Posterior cingulate gyrus (tissue), 11 donors: ENCODE results near the gene PSMB1.
"Not testable (repeated sequence)": the region's sequence is repeated elsewhere in the genome, so short reads cannot be mapped to it uniquely, and the experiment has no call there.

ENCODE experiments used
- DNase-seq, 10 donors: peaks; one replicate each; pipeline versions ENCODE4 v3.0.0 to v3.0.0-alpha.2; 2020 to 2021; ENCODE audit warnings: mixed read lengths in 3 of 10
- intact Hi-C: fragments of 100-400 bp; cut with DNase I; formaldehyde crosslinking; loops from one replicate; pipeline ENCODE4 v1.15.1; 2023

Gene PSMB1

DNA sequence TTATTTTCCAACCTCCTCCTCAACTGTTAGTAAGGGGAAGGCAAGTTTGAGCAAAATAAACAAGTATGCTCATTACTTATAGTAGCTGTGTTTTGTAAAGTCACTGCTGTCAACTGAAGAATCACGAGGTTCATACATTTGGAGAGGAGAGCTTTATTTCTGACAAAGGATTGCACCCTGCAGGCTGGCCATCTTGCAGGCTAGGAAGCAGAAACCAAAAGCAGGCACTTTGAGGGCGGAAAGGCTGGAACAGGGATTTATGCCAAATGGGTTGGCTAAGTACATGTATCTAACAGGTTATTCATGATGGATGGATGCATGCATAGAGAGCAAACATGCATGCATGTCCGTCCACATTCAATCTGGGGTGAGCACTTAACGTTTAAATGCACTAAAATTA lies 46.7 kb downstream of the PSMB1 start:
- intact Hi-C loops = no loop called here
- no peak for DNase-seq

DNA sequence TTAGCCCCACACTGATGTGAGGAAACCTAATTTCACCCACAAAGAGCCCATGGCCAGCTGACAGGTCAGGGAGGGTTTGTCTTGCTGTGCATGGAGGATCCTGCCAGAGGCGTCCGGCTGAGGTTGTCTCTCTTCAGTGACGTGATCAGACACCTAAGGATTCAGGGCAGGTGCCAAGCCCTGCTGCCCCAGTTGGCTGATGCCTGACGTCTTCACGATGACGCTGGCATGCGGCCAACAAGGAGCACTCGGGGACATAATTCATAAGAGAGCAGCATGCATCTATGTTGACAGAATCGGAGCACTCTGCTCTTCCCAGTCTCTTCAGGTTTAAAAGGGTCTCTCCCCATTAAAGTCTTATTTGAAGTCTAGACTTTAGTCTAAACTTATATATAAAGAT lies 47.8 kb downstream of the PSMB1 start:
- peak in 1 of 10 donors; percentile 75 for DNase-seq
- intact Hi-C loops = no loop called here

- no peak for DNase-seq
- intact Hi-C loops = no loop called here
Measured at GRCh38 chr6:170504479-170504878, 48.6 kb downstream of the PSMB1 start.

- intact Hi-C loops = no loop called here
- DNase-seq = no peak
Measured at GRCh38 chr6:170503414-170503761, 49.7 kb downstream of the PSMB1 start.

DNA sequence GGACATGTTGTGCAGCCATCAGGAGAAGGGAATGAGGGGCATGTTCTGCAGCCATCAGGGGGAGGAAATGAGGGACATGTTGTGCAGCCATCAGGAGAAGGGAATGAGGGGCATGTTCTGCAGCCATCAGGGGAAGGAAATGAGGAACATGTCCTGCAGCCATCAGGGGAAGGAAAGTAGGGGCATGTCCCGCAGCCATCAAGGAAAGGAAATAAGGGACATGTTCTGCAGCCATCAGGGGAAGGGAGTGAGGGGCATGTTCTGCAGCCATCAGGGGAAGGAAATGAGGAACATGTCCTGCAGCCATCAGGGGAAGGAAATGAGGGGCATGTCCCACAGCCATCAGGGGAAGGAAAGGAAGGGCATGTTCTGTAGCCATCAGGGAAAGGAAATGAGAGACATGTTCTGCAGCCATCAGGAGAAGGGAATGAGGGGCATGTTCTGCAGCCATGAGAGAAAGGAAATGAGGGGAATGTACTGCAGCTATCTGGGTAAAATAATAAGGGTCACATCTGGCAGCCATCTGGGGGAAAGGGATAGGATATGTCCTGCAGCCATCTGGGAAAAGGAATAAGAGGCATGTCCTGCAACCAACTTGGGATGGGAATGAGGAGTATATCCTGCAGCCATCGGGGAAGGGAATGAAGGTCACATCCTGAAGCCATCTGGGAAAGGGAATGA lies 50.2 kb downstream of the PSMB1 start:
- DNase-seq, intact Hi-C loops: not testable (repeated sequence)

DNA sequence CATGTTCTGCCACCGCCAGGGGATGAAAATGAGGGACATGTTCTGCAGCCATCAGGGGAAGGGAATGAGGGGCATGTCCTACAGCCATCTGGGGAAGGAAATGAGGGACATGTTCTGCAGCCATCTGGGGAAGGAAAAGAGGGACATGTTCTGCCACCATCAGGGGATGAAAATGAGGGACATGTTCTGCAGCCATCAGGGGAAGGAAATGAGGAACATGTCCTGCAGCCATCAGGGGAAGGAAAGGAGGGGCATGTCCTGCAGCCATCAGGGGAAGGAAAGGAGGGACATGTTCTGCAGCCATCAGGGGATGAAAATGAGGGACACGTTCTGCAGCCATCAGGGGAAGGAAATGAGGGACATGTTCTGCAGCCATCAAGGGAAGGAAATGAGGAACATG lies 50.8 kb downstream of the PSMB1 start:
- DNase-seq, intact Hi-C loops: not testable (repeated sequence)

DNA sequence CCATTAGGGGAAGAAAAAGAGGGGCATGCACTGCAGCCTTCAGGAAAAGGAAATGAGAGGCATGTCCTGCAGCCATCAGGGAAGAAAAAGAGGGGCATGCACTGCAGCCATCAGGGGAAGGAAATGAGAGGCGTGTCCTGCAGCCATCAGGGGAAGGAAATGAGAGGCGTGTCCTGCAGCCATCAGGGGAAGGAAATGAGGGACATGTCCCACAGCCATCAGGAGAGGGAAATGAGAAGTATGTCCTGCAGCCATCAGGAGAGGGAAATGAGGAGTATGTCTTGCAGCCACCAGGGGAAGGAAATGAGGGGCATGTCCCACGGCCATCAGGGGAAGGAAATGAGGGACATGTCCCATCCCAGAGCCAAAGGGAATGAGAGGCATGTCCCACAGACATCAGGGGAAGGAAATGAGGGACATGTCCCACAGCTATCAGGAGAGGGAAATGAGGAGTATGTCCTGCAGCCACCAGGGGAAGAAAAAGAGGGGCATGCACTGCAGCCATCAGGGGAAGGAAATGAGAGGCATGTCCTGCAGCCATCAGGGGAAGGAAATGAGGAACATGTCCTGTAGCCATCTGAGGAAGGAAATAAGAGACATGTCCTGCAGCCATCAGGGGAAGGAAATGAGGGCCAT lies 52.0 kb downstream of the PSMB1 start:
- DNase-seq = no peak
- intact Hi-C loops = no loop called here

DNA sequence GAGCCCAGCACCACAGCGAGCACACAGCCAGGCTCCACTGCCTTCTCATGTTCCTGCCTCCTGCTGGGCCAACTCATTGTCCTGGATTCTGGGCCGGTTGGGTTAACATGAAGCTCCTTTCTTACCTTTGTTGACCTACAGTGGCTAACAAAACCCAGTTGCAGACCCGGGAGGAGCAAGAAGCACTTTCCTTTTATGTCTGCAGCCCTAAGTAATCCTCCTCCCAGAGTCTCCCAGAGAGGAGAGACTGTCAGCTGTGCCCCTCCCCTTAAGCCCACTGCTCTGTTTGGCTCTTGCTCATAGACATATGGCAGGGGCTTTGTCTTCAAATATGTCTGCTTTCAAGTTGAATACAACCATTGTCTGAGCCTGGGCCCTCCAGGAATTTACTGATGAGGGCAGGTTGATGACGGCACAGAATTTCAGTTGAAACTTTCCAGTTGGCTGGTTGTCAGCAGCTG lies 55.2 kb downstream of the PSMB1 start:
- no peak for DNase-seq
- intact Hi-C loops = no loop called here

DNA sequence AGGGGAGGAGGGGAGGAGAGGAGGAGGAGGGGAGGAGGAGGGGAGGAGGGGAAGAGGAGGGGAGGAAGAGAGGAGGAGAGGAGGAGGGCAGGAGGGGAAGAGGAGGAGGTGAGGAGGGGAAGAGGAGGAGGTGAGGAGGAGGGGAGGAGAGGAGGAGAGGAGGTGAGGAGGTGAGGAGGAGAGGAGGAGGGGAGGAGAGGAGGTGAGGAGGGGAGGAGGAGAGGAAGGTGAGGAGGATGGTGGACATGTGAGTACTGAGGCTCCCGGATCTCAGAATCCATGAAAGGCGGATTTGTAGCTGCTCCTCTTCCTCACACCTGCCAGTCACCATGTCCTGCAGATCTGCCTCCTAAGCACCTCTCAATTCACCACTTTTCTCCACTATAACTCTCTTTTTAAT lies 59.8 kb downstream of the PSMB1 start:
- intact Hi-C loops = no loop called here
- no peak for DNase-seq

DNA sequence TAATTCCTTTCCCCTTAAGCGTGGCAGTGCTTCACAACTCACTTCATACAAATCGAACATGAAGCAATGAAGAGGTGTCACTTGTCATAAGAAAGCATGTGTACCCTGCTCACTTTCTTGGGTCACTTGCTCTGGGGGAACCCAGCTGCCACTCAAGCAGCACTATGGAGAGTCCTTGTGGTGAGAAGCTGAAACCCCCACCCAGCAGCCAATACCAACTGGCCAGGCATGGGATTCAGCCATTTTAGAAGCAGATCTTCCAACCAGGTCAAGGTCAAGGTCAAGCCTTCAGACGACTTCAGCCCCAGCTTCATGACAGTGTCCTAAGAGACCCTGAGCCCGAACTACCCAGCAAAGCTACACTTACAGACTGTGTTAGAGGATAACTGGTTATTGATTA lies 62.8 kb downstream of the PSMB1 start:
- DNase-seq = no peak
- intact Hi-C loops = no loop called here

- intact Hi-C loops = no loop called here
- no peak for DNase-seq
Measured at GRCh38 chr6:170489836-170490235, 63.3 kb downstream of the PSMB1 start.

DNA sequence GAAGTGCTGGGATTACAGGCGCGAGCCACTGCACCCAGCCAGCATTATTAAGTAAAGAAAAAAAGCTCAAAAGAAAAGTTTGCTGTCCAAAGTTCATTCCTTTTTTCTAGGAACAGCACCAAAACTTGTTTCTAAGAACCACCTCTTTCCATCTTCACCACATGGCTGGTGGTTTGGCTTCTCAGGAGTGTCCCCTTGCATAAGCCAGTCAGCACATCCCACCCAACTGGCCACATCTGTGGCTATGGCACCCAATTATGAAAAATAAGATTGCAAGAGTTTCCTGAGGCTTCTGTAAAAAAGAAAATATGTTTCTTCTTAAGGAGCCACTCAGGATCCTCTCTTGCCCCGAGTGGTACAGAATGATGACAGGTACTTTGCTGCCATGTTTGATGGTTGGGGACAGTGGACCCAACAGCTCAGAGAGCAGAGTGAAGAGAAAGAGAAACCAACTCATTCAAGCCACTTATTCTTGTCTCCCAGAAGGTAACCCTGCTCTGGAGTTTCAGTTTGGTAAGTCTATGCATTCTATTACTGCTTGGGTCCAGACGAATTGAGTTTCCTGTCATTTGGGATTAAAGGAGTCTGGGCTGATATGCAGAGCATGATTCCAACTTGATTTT lies 65.3 kb downstream of the PSMB1 start:
- intact Hi-C loops = no loop called here

GRCh38 chr6:170485159-170485558 lies 67.9 kb downstream of the PSMB1 start:
- DNase-seq = no peak
- intact Hi-C loops = no loop called here

More for the DNA sequence above, 65.3 kb downstream of the PSMB1 start:
- no peak for DNase-seq
